ENCODE data around the gene XPO6.

GRCh38 chr16:28200661-28201060 is 11.1 kb downstream of the XPO6 start:
- TF ChIP-seq, protein P1, sequence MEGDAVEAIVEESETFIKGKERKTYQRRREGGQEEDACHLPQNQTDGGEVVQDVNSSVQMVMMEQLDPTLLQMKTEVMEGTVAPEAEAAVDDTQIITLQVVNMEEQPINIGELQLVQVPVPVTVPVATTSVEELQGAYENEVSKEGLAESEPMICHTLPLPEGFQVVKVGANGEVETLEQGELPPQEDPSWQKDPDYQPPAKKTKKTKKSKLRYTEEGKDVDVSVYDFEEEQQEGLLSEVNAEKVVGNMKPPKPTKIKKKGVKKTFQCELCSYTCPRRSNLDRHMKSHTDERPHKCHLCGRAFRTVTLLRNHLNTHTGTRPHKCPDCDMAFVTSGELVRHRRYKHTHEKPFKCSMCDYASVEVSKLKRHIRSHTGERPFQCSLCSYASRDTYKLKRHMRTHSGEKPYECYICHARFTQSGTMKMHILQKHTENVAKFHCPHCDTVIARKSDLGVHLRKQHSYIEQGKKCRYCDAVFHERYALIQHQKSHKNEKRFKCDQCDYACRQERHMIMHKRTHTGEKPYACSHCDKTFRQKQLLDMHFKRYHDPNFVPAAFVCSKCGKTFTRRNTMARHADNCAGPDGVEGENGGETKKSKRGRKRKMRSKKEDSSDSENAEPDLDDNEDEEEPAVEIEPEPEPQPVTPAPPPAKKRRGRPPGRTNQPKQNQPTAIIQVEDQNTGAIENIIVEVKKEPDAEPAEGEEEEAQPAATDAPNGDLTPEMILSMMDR (IDR thresholded peaks at IDR 0.05) = no peak
- no peak for TF ChIP-seq POLR2A (IDR thresholded peaks at IDR 0.05)
